ENCODE results near the gene SEPSECS.
A peak's percentile ranks its signal among the peaks of the same experiment; 100 is the strongest.

SEPSECS gene

GRCh38 chr4:25107827-25108516 is 52.3 kb downstream of the SEPSECS start:
- no peaks in the 10 kb centered on the region for H3K36me3 Mint-ChIP-seq
- H3K27ac Mint-ChIP-seq: no peak overlapping the region
- no peak overlapping the region for H3K4me3 Mint-ChIP-seq
- ATAC-seq: no peak
- no peaks in the 10 kb centered on the region for H3K4me1 Mint-ChIP-seq
- no peaks in the 10 kb centered on the region for H3K9me3 Mint-ChIP-seq
- H3K27me3 Mint-ChIP-seq: peaks cover 16% of the 10 kb centered on the region

GRCh38 chr4:25106363-25107151 is 53.7 kb downstream of the SEPSECS start:
- Mint-ChIP-seq H3K4me1 (no peaks in the 10 kb centered on the region), H3K4me3 (no peak overlapping the region), H3K27me3 (peaks cover 24% of the 10 kb centered on the region), H3K36me3 (no peaks in the 10 kb centered on the region), H3K27ac (no peak overlapping the region), H3K9me3 (peaks cover 4% of the 10 kb centered on the region)
- no peak for ATAC-seq

GRCh38 chr4:25104591-25104990 is 55.7 kb downstream of the SEPSECS start:
- no peak overlapping the region for H3K4me3 Mint-ChIP-seq
- peaks cover 24% of the 10 kb centered on the region for H3K27me3 Mint-ChIP-seq
- no peaks in the 10 kb centered on the region for H3K4me1 Mint-ChIP-seq
- H3K27ac Mint-ChIP-seq: no peak overlapping the region
- H3K9me3 Mint-ChIP-seq: peaks cover 11% of the 10 kb centered on the region
- no peaks in the 10 kb centered on the region for H3K36me3 Mint-ChIP-seq
- no peak for ATAC-seq

- no peak for ATAC-seq
- peaks cover 11% of the 10 kb centered on the region for H3K9me3 Mint-ChIP-seq
- peaks cover 34% of the 10 kb centered on the region for H3K27me3 Mint-ChIP-seq
- H3K36me3 Mint-ChIP-seq: no peaks in the 10 kb centered on the region
- no peaks in the 10 kb centered on the region for H3K4me1 Mint-ChIP-seq
- H3K27ac Mint-ChIP-seq: no peak overlapping the region
- no peak overlapping the region for H3K4me3 Mint-ChIP-seq
These were observed 56.8 kb downstream of the SEPSECS start for GRCh38 chr4:25103418-25103817.

GRCh38 chr4:25101836-25102235 is 58.4 kb downstream of the SEPSECS start:
- Mint-ChIP-seq H3K27ac (no peak overlapping the region), H3K4me3 (no peak overlapping the region)
- no peak for ATAC-seq

GRCh38 chr4:25100710-25101109 is 59.5 kb downstream of the SEPSECS start:
- no peak for ATAC-seq
- Mint-ChIP-seq H3K27ac (no peak overlapping the region), H3K9me3 (peaks cover 11% of the 10 kb centered on the region), H3K4me3 (no peak overlapping the region), H3K4me1 (no peaks in the 10 kb centered on the region), H3K27me3 (peaks cover 29% of the 10 kb centered on the region), H3K36me3 (no peaks in the 10 kb centered on the region)

More at GRCh38 chr4:25101836-25102235, 58.4 kb downstream of the SEPSECS start:
- no peaks in the 10 kb centered on the region for H3K4me1 Mint-ChIP-seq
- peaks cover 38% of the 10 kb centered on the region for H3K27me3 Mint-ChIP-seq
- H3K36me3 Mint-ChIP-seq: no peaks in the 10 kb centered on the region
- H3K9me3 Mint-ChIP-seq: peaks cover 11% of the 10 kb centered on the region

DNA sequence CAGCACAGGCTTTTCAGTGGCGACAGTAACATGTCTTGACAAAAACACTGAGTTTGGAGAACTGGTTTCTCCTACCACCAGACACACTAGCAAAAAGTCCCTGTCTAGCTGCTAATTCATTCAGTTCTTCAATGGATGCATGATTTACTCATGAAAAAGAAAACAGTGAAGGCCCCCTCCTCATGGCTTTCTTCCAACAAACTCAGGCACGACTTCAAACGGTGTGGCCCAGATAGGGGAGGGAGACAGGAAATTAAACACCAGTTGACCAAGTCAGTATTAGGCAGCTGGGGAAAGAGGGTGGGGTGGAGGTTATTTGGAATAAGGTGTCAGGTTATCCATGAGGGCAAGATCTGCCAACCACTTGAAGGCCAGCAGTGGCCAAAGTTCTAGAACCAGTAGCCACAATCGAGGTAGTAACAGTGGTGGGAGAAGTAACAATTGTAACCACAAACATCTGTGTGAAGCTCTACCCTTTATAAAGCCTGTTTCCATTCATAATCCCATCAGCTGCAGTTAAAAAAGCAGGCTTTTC is 60.2 kb downstream of the SEPSECS start:
- ATAC-seq: no peak
- H3K36me3 Mint-ChIP-seq: no peaks in the 10 kb centered on the region
- H3K4me1 Mint-ChIP-seq: no peaks in the 10 kb centered on the region
- H3K27me3 Mint-ChIP-seq: peaks cover 29% of the 10 kb centered on the region
- peaks cover 11% of the 10 kb centered on the region for H3K9me3 Mint-ChIP-seq
- no peak overlapping the region for H3K27ac Mint-ChIP-seq
- H3K4me3 Mint-ChIP-seq: no peak overlapping the region

DNA sequence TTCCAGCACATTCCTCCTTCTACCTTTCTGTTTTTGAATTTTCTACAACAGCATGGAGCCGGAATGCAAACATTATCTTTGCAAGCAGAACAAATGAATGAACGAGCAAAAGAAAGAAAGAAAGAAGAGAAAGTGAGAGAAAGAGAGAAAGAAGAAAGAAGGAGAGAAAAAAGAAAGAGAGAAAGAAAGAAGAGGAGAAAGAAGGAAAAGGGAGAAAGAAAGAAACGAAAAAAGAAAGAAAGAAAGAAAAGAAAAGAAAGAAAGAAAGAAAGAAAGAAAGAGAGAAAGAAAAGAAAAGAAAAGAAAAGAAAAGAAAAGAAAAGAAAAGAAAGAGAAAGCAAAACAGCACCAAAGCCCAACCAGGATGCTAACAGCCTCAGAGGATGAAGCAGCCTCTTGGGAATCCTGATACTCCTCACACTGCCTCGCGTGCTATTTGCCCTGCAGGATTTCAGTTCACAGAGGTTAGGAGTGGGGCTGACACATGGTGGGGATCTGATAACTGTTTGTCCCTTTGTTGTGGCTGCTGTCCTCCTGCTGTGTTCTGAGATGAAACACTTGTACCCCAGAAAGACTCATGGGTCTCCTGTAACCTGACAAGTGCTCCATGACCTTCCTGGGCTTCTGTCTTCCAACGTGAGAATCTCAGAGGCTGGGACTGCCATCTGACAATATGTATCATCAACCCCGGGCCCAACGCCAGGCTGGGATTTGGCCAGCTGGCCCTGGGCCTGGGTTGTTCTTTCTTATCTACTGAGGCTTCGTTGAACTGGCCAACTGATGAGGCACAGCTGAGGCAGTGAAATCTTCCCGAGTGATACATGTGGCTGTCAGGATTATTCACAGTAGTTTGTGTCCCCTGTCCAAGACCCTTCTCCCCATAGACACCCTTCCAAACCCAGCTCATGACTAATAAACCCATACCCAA is 61.0 kb downstream of the SEPSECS start:
- Mint-ChIP-seq H3K4me3 (no peak overlapping the region), H3K9me3 (peaks cover 14% of the 10 kb centered on the region), H3K27ac (no peak overlapping the region), H3K4me1 (no peaks in the 10 kb centered on the region), H3K36me3 (no peaks in the 10 kb centered on the region), H3K27me3 (peaks cover 29% of the 10 kb centered on the region)
- peak; percentile 34 for ATAC-seq

GRCh38 chr4:25096981-25097443 is 63.2 kb downstream of the SEPSECS start:
- H3K4me1 Mint-ChIP-seq: no peaks in the 10 kb centered on the region
- ATAC-seq: no peak
- H3K36me3 Mint-ChIP-seq: no peaks in the 10 kb centered on the region
- peaks cover 18% of the 10 kb centered on the region for H3K9me3 Mint-ChIP-seq
- no peak overlapping the region for H3K27ac Mint-ChIP-seq
- H3K27me3 Mint-ChIP-seq: peaks cover 20% of the 10 kb centered on the region
- no peak overlapping the region for H3K4me3 Mint-ChIP-seq

- Mint-ChIP-seq H3K27me3 (peaks cover 24% of the 10 kb centered on the region), H3K4me3 (no peak overlapping the region), H3K27ac (no peak overlapping the region), H3K9me3 (peaks cover 18% of the 10 kb centered on the region), H3K4me1 (no peaks in the 10 kb centered on the region), H3K36me3 (no peaks in the 10 kb centered on the region)
- no peak for ATAC-seq
These were observed 63.8 kb downstream of the SEPSECS start for GRCh38 chr4:25096251-25096980.

GRCh38 chr4:25095837-25096236 is 64.4 kb downstream of the SEPSECS start:
- Mint-ChIP-seq H3K9me3 (peaks cover 14% of the 10 kb centered on the region), H3K36me3 (no peaks in the 10 kb centered on the region), H3K4me1 (no peaks in the 10 kb centered on the region), H3K27me3 (peaks cover 30% of the 10 kb centered on the region), H3K27ac (no peak overlapping the region), H3K4me3 (no peak overlapping the region)
- no peak for ATAC-seq

DNA sequence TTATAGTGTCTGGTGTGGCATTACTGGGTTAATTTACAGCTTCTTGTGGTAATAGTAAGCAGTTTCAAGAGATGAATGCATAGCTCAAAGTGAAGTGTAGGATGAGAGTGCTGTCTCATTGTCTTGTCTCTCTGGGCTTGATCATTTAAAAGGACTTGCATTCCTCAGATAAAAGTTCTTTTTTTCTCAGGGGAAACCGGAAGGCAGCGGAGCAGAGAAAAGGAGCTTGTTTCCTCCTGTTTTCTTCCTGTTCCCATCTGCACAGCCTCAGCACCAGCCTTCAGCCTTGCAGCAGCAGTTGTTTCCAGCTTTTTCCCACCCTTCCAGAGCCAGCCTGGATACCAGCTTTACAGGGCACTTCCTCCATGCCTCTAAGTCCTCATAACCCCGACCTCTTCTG is 68.1 kb downstream of the SEPSECS start:
- H3K9me3 Mint-ChIP-seq: peaks cover 11% of the 10 kb centered on the region
- H3K4me1 Mint-ChIP-seq: peaks cover 15% of the 10 kb centered on the region
- no peak for ATAC-seq
- peaks cover 47% of the 10 kb centered on the region for H3K27me3 Mint-ChIP-seq
- H3K27ac Mint-ChIP-seq: no peak overlapping the region
- no peaks in the 10 kb centered on the region for H3K36me3 Mint-ChIP-seq
- H3K4me3 Mint-ChIP-seq: no peak overlapping the region

- Mint-ChIP-seq H3K27me3 (peaks cover 59% of the 10 kb centered on the region), H3K4me1 (peaks cover 15% of the 10 kb centered on the region), H3K4me3 (no peak overlapping the region), H3K27ac (no peak overlapping the region), H3K9me3 (peaks cover 11% of the 10 kb centered on the region), H3K36me3 (no peaks in the 10 kb centered on the region)
- ATAC-seq: no peak
These were observed 69.7 kb downstream of the SEPSECS start for GRCh38 chr4:25090516-25090915.

- Mint-ChIP-seq H3K36me3 (no peaks in the 10 kb centered on the region), H3K4me3 (no peak overlapping the region), H3K4me1 (peaks cover 15% of the 10 kb centered on the region), H3K27me3 (peaks cover 62% of the 10 kb centered on the region), H3K9me3 (peaks cover 8% of the 10 kb centered on the region), H3K27ac (no peak overlapping the region)
- no peak for ATAC-seq
These were observed 71.0 kb downstream of the SEPSECS start for GRCh38 chr4:25089051-25089763.

Measured in stimulated activated memory B cell treated with anti-CD40 and anti-IgM and Interleukin-4, amounts not matched to agents 10 μg/mL and 1 μg/mL and 100 μg/mL, for 72 hours (primary cell).